Muscle of leg (tissue), 9 donors: ENCODE data around the gene ANKRD2. TPM values are rescaled to one million over a fixed set of nuclear protein-coding genes. Genes with fewer than 3 reads are reported as not detected.

Experiments used
- polyA plus RNA-seq, 8 donors: library from polyadenylated mRNA; unstranded; fragments of 120-200 nt; gene quantifications; one replicate each; pipeline versions ENCODE4 v1.2.1 to v1.2.3, GENCODE V29; 2013; ENCODE audit warnings: inconsistent platforms in 1 of 8, low replicate concordance in 1 of 8; ENCODE audit not compliant: insufficient read length in 8 of 8, insufficient read depth in 1 of 8
- total RNA-seq: library from RNA; stranded (reverse); fragments of 120-200 nt; gene quantifications from one replicate; pipeline ENCODE4 v1.2.4, GENCODE V29; 2013

ANKRD2 gene
- total and polyA plus RNA-seq, 9 donors = 6.4 to 34.6 (median 16.3) TPM

Other genes with a start within 250 kb of the ANKRD2 start
- gene FRAT2, start 238.1 kb upstream of the ANKRD2 start, total RNA-seq = 5.3 TPM
- 1 to 10 TPM; 3.6 to 5.0 (median 4.3) TPM for gene FRAT2, start 238.1 kb upstream of the ANKRD2 start, polyA plus RNA-seq
- gene RRP12, start 171.4 kb upstream of the ANKRD2 start, total RNA-seq = 14.3 TPM
- 10 to 100 TPM; 19.1 to 26.0 (median 21.6) TPM for gene RRP12, start 171.4 kb upstream of the ANKRD2 start, polyA plus RNA-seq
- 102 TPM for gene PGAM1, start 146.6 kb upstream of the ANKRD2 start, total RNA-seq
- 100 to 1,000 TPM; 103 to 160 (median 113) TPM for gene PGAM1, start 146.6 kb upstream of the ANKRD2 start, polyA plus RNA-seq
- 30.2 TPM for gene EXOSC1, start 126.8 kb upstream of the ANKRD2 start, total RNA-seq
- gene EXOSC1, start 126.8 kb upstream of the ANKRD2 start, polyA plus RNA-seq = 10 to 100 TPM; 24.1 to 32.2 (median 29.8) TPM
- 27.8 TPM for gene ZDHHC16, start 126.6 kb upstream of the ANKRD2 start, total RNA-seq
- gene ZDHHC16, start 126.6 kb upstream of the ANKRD2 start, polyA plus RNA-seq = 10 to 100 TPM; 26.8 to 34.6 (median 31.5) TPM
- gene MMS19, start 74.4 kb upstream of the ANKRD2 start, total RNA-seq = 51.9 TPM
- 10 to 100 TPM; 57.6 to 70.8 (median 65.1) TPM for gene MMS19, start 74.4 kb upstream of the ANKRD2 start, polyA plus RNA-seq
- 10.6 TPM for gene UBTD1, start 73.9 kb upstream of the ANKRD2 start, total RNA-seq
- gene UBTD1, start 73.9 kb upstream of the ANKRD2 start, polyA plus RNA-seq = 10 to 100 TPM; 13.0 to 18.9 (median 14.8) TPM
- gene HOGA1, start 11.6 kb downstream of the ANKRD2 start, total RNA-seq = 0.89 TPM
- 1 to 10 TPM in 1 of 8 donors, under 1 TPM in 7; 0.41 to 1.0 (median 0.73) TPM for gene HOGA1, start 11.6 kb downstream of the ANKRD2 start, polyA plus RNA-seq
- gene C10orf62, start 16.9 kb downstream of the ANKRD2 start, total RNA-seq = not detected
- gene C10orf62, start 16.9 kb downstream of the ANKRD2 start, polyA plus RNA-seq = under 1 TPM in 1 of 8 donors, not detected in 7; 0.14 TPM
- 3.8 TPM for gene MORN4, start 60.7 kb downstream of the ANKRD2 start, total RNA-seq
- gene MORN4, start 60.7 kb downstream of the ANKRD2 start, polyA plus RNA-seq = 1 to 10 TPM; 4.4 to 7.6 (median 5.5) TPM
- 6.7 TPM for gene PI4K2A, start 67.9 kb downstream of the ANKRD2 start, total RNA-seq
- 10 to 100 TPM in 3 of 8 donors, 1 to 10 TPM in 5; 7.7 to 12.0 (median 9.9) TPM for gene PI4K2A, start 67.9 kb downstream of the ANKRD2 start, polyA plus RNA-seq
- gene AVPI1, start 114.5 kb downstream of the ANKRD2 start, total RNA-seq = 6.0 TPM
- gene AVPI1, start 114.5 kb downstream of the ANKRD2 start, polyA plus RNA-seq = 10 to 100 TPM in 1 of 8 donors, 1 to 10 TPM in 7; 3.2 to 10.2 (median 6.1) TPM
- 27.6 TPM for gene MARVELD1, start 141.0 kb downstream of the ANKRD2 start, total RNA-seq
- 10 to 100 TPM; 39.0 to 86.3 (median 54.1) TPM for gene MARVELD1, start 141.0 kb downstream of the ANKRD2 start, polyA plus RNA-seq
- gene ZFYVE27, start 164.3 kb downstream of the ANKRD2 start, total RNA-seq = 10.7 TPM
- gene ZFYVE27, start 164.3 kb downstream of the ANKRD2 start, polyA plus RNA-seq = 10 to 100 TPM in 6 of 8 donors, 1 to 10 TPM in 2; 9.3 to 19.8 (median 12.7) TPM
- 0.75 TPM for gene SFRP5, start 199.2 kb downstream of the ANKRD2 start, total RNA-seq
- gene SFRP5, start 199.2 kb downstream of the ANKRD2 start, polyA plus RNA-seq = 1 to 10 TPM in 6 of 8 donors, under 1 TPM in 2; 0.84 to 2.5 (median 1.6) TPM